HCT116 (cell line): ENCODE measurements around the gene CAMK2N1. TPM values are rescaled to one million over a fixed set of nuclear protein-coding genes. Genes with fewer than 3 reads are reported as not detected.
"Not testable (repeated sequence)": the region's sequence is repeated elsewhere in the genome, so short reads cannot be mapped to it uniquely, and the experiment has no call there.

Experiments
- ATAC-seq: fragments of 200-7000 bp; cut with Tn5 transposase; 2 replicates; pipeline ENCODE4 v1.9.1; 2020; ENCODE audit warnings: mild to moderate bottlenecking, moderate library complexity
- BruUV-seq: library from RNA; stranded (reverse); fragments of 400-500 nt; replicated peaks from 2 replicates; lab custom pipeline; 2021; lab: Mats Ljungman, UMichigan
- CTCF ChIA-PET: fragments of 300-600 bp; sonication (Branson Sonifier 250); formaldehyde crosslinking; loops from one replicate; lab custom pipeline; 2021; ENCODE audit warnings: antibody characterized with exemption; lab: Charles Lee
- POLR2A ChIA-PET: fragments of 300-600, 350-600 bp; sonication (Branson Sonifier 250); formaldehyde crosslinking; loops from one replicate; lab custom pipeline; 2021; ENCODE audit warnings: antibody characterized with exemption; lab: Charles Lee
- RAD21 ChIA-PET, 2 experiments: fragments of 300-600 bp; sonication (Branson Sonifier 250); formaldehyde crosslinking; loops; one replicate each; lab custom pipeline; 2023; ENCODE audit warnings: low total read pairs in 2 of 2; ENCODE audit not compliant: uncharacterized antibody in 2 of 2, unreplicated experiment in 2 of 2, low non-redundant PET in 1 of 2; lab: Charles Lee
- DNase-seq: peaks from one replicate; pipeline ENCODE4 v3.0.0-alpha.2; 2010; ENCODE audit warnings: low read depth, low spot score
- H2AFZ ChIP-seq: fragments of 200-600 bp; shearing (Covaris generic), sonication (generic); 2 replicates; pipeline ENCODE4 v1.6.1; 2017; ENCODE audit warnings: low read depth, mixed run types, mixed read lengths, antibody characterized with exemption, low read length; ENCODE audit not compliant: poor library complexity, severe bottlenecking
- H3K27ac ChIP-seq: 2 replicates; pipeline ENCODE4 v1.5.1; 2012; ENCODE audit warnings: low read depth, low read length
- H3K27me3 ChIP-seq: fragments of 200-600 bp; sonication (generic); 2 replicates; pipeline ENCODE4 v1.6.1; 2016; ENCODE audit warnings: mixed run types, low read length, mixed read lengths; ENCODE audit not compliant: insufficient read depth
- H3K36me3 ChIP-seq, 2 experiments: fragments of 200-500 bp in 1 of 2; fragments of 200-600 bp in 1 of 2; sonication (Bioruptor generic) in 1 of 2; sonication (generic) in 1 of 2; 2 replicates each; pipeline versions ENCODE4 v1.5.1 to v1.6.1; 2014 to 2016; ENCODE audit warnings: low read length in 2 of 2, inconsistent platforms in 1 of 2, mixed read lengths in 1 of 2, mixed run types in 1 of 2; ENCODE audit not compliant: insufficient read depth in 2 of 2, control insufficient read depth in 1 of 2
- H3K4me1 ChIP-seq, 2 experiments: fragments of 200-600 bp in 1 of 2; sonication (generic) in 1 of 2; 2 replicates each; pipeline versions ENCODE4 v1.5.1 to v1.6.1; 2012 to 2017; ENCODE audit warnings: low read length in 2 of 2, inconsistent platforms in 1 of 2, mild to moderate bottlenecking in 1 of 2, mixed read lengths in 1 of 2, mixed run types in 1 of 2, moderate library complexity in 1 of 2; ENCODE audit not compliant: insufficient read depth in 2 of 2, control insufficient read depth in 1 of 2
- H3K4me2 ChIP-seq: fragments of 200-600 bp; sonication (generic); 2 replicates; pipeline ENCODE4 v1.6.1; 2017; ENCODE audit warnings: mixed run types, low read length, mixed read lengths
- H3K4me3 ChIP-seq, 2 experiments: fragments of 200-600 bp in 1 of 2; sonication (generic) in 1 of 2; replicated peaks in 1 of 2; 2 replicates each; pipeline ENCODE4 v1.5.1; 2011 to 2016; ENCODE audit warnings: low read length in 2 of 2, control low read depth in 1 of 2, low read depth in 1 of 2, mild to moderate bottlenecking in 1 of 2, mixed read lengths in 1 of 2, mixed run types in 1 of 2
- H3K79me2 ChIP-seq: fragments of 200-600 bp; sonication (generic); 2 replicates; pipeline ENCODE4 v1.6.1; 2017; ENCODE audit warnings: mild to moderate bottlenecking, mixed run types, low read length, moderate library complexity, mixed read lengths; ENCODE audit not compliant: insufficient read depth
- H3K9ac ChIP-seq: fragments of 200-600 bp; sonication (generic); 2 replicates; pipeline ENCODE4 v1.6.1; 2016; ENCODE audit warnings: low read length, mixed read lengths
- H3K9me2 ChIP-seq: fragments of 200-600 bp; sonication (generic), shearing (Covaris generic); 2 replicates; pipeline ENCODE4 v1.6.1; 2017; ENCODE audit warnings: mixed run types, mild to moderate bottlenecking, moderate library complexity; ENCODE audit not compliant: insufficient read depth
- H3K9me3 ChIP-seq, 2 experiments: fragments of 200-500 bp in 1 of 2; fragments of 200-600 bp in 1 of 2; sonication (Bioruptor generic) in 1 of 2; sonication (generic) in 1 of 2; 2 replicates each; pipeline ENCODE4 v1.6.1; 2014 to 2017; ENCODE audit warnings: low read length in 2 of 2, mixed read lengths in 2 of 2, inconsistent platforms in 1 of 2, low read depth in 1 of 2, mild to moderate bottlenecking in 1 of 2, mixed run types in 1 of 2, moderate library complexity in 1 of 2; ENCODE audit not compliant: control insufficient read depth in 1 of 2, insufficient read depth in 1 of 2
- H4K20me1 ChIP-seq: fragments of 200-600 bp; sonication (generic), shearing (Covaris generic); 2 replicates; pipeline ENCODE4 v1.6.1; 2017; ENCODE audit warnings: mixed run types, mild to moderate bottlenecking, moderate library complexity; ENCODE audit not compliant: insufficient read depth
- CBX3 ChIP-seq: IDR thresholded peaks from 2 replicates; pipeline ENCODE4 v1.6.1; 2012; ENCODE audit warnings: low read depth
- EGR1 ChIP-seq: IDR thresholded peaks from 2 replicates; pipeline ENCODE4 v1.6.1; 2012; ENCODE audit warnings: low read depth
- EZH2phosphoT487 ChIP-seq: fragments of 200-600 bp; IDR thresholded peaks from 2 replicates; pipeline ENCODE4 v1.6.1; 2018; ENCODE audit warnings: antibody characterized with exemption, borderline replicate concordance
- FOSL1 ChIP-seq: IDR thresholded peaks from 2 replicates; pipeline ENCODE4 v1.6.1; 2012; ENCODE audit warnings: low read depth
- JUND ChIP-seq: IDR thresholded peaks from 2 replicates; pipeline ENCODE4 v1.6.1; 2012
- POLR2AphosphoS5 ChIP-seq: IDR thresholded peaks from 2 replicates; pipeline ENCODE4 v1.6.1; 2011; ENCODE audit warnings: mild to moderate bottlenecking, low read depth, low read length, moderate library complexity
- SP1 ChIP-seq: IDR thresholded peaks from 2 replicates; pipeline ENCODE4 v1.6.1; 2012; ENCODE audit warnings: low read depth
- TCF7L2 ChIP-seq: IDR thresholded peaks from 2 replicates; pipeline ENCODE4 v1.7.0; 2011; ENCODE audit warnings: borderline replicate concordance, inconsistent platforms; ENCODE audit not compliant: insufficient read depth, insufficient read length; ENCODE audit errors: extremely low read depth
- YY1 ChIP-seq: IDR thresholded peaks from 2 replicates; pipeline ENCODE4 v1.6.1; 2011; ENCODE audit warnings: low read length, low read depth, moderate library complexity, mild to moderate bottlenecking; ENCODE audit not compliant: insufficient replicate concordance; ENCODE audit errors: extremely low read depth
- ZFX ChIP-seq: fragments of 450-650 bp; IDR thresholded peaks from 2 replicates; pipeline ENCODE4 v1.6.1; 2017
- intact Hi-C: fragments of 100-400 bp; cut with micrococcal nuclease; formaldehyde crosslinking; loops from 2 replicates; pipeline ENCODE4 v1.10.0; 2022
- total RNA-seq: library from RNA; stranded (reverse); gene quantifications from one replicate; pipeline ENCODE4 v1.2.1, GENCODE V29; 2021; ENCODE audit not compliant: unreplicated experiment
- TF ChIP-seq, protein P1 (sequence below): IDR thresholded peaks from 2 replicates; pipeline ENCODE4 v1.6.1; 2012
- TF ChIP-seq, protein P2 (sequence below): IDR thresholded peaks from 2 replicates; pipeline ENCODE4 v1.6.1; 2011; ENCODE audit warnings: mild to moderate bottlenecking, low read length, moderate library complexity; ENCODE audit not compliant: insufficient replicate concordance; ENCODE audit errors: extremely low read depth
- TF ChIP-seq, protein P3 (sequence below): IDR thresholded peaks from 2 replicates; pipeline ENCODE4 v1.6.1; 2012

The CAMK2N1 gene
- total RNA-seq, 1 experiment from 2014 or later, result 20.5 TPM

DNA sequence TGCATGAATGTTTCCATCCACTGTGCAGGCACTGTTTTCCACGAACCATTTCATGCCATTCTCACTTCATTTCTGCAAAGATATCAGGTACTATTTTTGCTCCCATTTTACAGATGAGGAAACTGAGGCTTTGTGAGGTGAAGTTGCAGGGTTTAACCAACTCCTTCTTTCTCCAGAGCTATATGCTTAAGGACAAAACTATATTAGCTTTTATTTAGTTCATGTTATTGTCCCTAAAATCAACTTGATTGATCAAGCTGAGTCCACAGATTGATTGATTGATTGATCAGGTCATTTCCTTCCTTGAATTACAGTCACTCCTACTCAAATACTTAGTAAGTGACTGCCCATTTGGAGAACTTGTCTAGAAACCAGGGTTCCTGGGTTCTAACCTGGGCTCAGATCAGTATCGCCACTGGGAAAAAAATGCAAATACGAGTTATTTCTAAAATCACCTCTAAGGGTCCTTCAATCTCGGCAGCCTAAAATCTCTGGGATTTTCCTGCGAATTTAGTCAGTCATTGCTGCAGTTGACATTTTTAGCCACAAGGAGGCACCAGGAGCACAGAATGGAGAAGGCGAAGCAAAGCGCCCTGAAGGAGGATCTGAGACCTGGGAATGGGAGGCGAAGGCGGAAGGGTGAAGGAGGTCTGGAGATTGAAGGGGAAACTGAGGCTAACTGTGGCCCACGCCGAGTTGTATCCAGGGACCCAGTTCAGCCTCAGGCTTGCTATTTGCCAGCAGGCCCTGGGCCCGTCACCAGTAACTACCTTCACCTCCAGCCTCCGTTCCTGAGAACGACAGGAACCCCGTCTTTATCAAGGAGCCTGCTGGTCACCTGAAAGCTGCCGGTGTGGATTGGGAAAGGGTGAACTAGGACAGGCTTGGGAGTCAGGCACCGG, 36.2 kb upstream of the CAMK2N1 start (continued):
- TF ChIP-seq TCF7L2 (no peak), ZFX (no peak), EGR1 (no peak), YY1 (peak; percentile 15), CBX3 (no peak; the same call in 1 of the 2 replicates), JUND (no peak), EZH2phosphoT487 (no peak), SP1 (no peak), FOSL1 (no peak), POLR2AphosphoS5 (no peak)
- TF ChIP-seq, protein P1, sequence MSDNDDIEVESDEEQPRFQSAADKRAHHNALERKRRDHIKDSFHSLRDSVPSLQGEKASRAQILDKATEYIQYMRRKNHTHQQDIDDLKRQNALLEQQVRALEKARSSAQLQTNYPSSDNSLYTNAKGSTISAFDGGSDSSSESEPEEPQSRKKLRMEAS, result 0 out of 2 replicates have a peak, but pooled peaks have one; percentile 31
- TF ChIP-seq, protein P2, sequence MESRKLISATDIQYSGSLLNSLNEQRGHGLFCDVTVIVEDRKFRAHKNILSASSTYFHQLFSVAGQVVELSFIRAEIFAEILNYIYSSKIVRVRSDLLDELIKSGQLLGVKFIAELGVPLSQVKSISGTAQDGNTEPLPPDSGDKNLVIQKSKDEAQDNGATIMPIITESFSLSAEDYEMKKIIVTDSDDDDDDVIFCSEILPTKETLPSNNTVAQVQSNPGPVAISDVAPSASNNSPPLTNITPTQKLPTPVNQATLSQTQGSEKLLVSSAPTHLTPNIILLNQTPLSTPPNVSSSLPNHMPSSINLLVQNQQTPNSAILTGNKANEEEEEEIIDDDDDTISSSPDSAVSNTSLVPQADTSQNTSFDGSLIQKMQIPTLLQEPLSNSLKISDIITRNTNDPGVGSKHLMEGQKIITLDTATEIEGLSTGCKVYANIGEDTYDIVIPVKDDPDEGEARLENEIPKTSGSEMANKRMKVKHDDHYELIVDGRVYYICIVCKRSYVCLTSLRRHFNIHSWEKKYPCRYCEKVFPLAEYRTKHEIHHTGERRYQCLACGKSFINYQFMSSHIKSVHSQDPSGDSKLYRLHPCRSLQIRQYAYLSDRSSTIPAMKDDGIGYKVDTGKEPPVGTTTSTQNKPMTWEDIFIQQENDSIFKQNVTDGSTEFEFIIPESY, result no peak
- TF ChIP-seq, protein P3, sequence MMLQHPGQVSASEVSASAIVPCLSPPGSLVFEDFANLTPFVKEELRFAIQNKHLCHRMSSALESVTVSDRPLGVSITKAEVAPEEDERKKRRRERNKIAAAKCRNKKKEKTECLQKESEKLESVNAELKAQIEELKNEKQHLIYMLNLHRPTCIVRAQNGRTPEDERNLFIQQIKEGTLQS, result no peak

DNA sequence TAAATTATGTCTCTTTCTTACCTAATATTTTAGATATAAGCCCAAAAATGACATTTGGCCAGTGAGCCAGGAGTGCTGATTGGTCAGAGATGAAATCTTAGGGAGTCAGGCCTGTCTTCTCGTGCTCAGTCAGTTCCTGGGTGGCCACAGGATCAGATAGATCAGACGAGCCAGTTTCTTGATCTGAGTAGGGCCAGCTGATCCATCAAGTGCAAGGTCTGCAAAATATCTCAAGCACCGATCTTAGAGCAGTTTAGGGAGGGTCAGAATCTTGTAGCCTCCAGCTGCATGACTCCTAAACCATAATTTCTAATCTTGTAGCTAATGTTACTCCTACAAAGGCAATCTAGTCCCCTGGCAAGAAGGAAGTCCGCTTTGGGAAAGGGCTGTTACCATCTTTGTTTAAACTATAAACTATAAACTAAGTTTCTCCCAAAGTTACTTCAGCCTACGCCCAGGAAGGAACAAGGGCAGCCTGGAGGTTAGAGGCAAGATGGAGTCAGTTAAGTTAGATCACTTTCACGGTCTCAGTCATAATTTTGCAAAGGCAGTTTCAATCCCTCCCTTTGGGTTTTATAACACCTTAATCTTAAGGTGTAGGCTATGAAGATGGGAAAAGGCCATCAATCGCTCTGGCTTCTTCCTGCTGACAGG, 33.7 kb upstream of the CAMK2N1 start:
- H3K36me3 ChIP-seq, POLR2A ChIA-PET, H3K4me3 ChIP-seq, BruUV-seq, H3K9me2 ChIP-seq, ATAC-seq, H2AFZ ChIP-seq, H3K9me3 ChIP-seq, H3K9ac ChIP-seq, H3K27ac ChIP-seq, H3K27me3 ChIP-seq, intact Hi-C loops, H3K79me2 ChIP-seq, H4K20me1 ChIP-seq, RAD21 ChIA-PET, H3K4me1 ChIP-seq, DNase-seq, H3K4me2 ChIP-seq: not testable (repeated sequence)
- CTCF ChIA-PET, result interaction anchor here (1.6 kb wide), 1 partner anchor 114 kb away, joined by 5 read pairs; no protein-coding TSS in a partner anchor
